HG03159 (cell line): ENCODE measurements around the gene ANO7.

ENCODE experiments used
- ATAC-seq: cut with Tn5 transposase; IDR thresholded peaks from one replicate; pipeline ENCODE4 v1.9.1; 2021; ENCODE audit warnings: mild to moderate bottlenecking, moderate library complexity; ENCODE audit not compliant: unreplicated experiment

Gene ANO7

DNA sequence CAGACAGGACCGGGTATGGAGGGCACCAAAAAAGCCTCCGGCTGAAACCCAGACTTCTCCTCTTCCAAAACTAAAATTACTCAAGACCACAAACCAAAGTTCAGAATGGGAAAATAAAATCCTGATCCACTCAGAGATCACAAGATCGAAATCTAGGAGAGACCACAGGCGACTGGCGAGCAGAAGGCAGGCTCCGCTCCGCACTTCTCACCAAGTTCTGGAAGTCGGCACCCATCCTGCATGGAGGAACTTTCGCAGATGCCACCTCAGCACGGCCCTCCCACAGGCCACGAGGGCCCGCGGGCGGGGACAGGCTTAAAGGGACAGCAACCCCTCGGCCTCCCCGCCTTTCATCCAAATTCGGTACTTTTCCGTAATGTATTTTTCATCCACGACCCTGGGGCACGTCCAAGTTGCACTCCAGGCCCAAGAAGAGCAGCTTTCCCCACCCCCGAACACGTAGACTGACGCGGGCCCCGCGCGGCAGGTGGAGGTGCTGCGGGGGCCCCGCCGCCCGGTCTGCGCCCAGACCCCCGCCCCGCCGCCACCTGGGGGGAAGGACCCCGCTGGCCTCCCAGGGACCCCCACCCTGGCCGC lies 83.3 kb downstream of the ANO7 start:
- peak; percentile 40 for ATAC-seq

DNA sequence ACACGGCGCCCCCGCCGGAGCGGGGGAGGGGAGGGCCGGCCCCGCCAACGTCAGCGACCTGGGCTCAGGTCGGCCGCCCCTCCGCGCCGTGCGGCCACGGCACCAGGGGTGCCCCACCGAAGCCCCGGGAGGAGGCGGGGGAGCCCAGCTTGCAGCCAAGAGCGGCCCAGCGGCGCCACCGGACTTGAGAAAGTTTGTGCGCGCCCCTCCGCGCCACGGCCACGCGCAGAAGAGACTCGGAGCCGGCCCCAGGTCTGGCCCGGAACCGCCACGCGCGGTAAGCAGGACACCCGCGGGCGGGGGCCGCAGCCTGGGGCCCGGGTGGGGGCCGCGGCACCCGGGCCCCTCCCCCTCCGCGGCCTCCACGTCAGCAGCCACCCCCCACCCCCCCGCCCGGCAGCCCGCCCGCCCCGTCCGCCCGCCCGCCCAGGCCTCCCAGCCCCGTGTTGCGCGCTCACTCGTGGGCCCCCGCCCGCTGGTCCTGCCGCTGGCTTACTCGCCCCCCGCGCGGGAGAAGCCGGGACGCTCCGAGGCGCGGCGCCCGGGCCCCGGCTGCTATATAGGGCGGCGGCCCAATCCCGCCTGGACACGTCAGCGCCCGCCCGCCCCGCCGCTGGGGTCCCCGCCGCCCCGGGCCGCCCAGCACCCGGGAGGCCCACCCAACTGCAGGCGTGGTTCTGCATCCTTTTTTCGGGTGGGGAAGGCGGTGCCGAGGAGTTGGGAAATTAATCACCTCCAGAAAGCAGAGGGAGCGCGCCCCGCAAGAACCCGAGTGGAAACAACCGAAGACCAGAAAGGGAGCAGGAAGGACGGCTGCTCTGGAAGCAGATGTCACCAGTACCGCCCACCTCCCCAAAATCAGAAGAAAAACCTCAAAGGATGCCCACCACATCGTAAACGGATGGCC lies 84.1 kb downstream of the ANO7 start:
- peak; percentile 35 for ATAC-seq

DNA sequence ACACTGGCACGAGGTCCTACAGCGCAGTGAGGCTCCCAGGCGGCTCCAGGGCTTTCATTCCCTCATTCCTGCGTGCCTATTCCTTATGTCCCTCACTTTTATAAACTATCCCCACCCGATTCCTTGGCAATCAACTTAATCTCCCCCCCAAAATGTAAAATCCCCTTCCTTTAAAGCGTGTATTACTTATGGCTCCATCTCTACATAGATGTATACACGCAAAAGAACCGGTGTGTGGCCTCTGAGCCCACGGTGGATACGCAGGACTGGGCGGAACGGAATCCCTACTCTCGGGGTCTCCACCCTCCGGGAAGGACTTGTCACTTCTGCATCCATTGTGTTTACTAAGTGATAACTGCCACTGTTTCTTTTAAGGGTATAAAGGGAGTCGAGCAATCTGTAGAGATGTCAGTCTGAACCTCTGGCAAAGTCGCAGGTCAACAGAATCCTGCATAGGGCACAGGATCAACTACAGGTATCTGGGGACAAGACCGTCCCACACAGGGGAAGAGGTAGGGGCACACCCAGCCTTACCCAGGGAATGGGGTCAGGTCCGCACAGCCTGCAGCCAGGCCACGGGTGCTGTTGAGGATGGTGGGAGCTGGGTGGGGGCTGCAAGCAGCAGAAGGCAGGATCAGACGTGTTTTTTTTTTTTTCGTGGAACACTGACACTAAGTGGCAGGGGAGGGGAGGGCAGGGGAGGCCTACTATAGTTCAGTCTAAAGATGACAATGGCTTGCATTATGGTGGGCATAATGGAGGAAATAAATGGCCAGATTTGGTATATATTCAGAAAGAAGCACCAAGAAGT lies 84.9 kb downstream of the ANO7 start:
- ATAC-seq: no peak

DNA sequence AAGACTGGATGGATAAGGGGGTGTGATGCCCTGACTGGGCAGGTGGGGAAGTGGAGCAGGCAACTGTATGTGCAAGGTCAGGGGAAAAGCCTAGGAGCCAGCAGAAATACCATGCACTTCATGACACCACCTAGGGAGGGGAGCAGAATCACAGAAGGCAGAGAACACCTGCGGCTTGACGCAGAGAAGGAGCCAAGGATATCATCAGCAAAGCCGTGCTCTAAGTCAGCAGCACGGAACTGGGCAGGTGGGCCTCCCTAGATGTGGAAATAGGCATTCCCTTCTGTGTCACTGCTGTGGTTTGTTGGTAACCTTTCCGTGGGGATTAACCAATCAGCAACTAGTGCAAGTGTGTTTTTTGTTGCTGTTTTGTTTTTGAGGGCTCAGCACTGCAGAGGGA lies 85.7 kb downstream of the ANO7 start:
- ATAC-seq: no peak
